ENCODE data around the gene COG7. TPM values are rescaled to one million over a fixed set of nuclear protein-coding genes. Genes with fewer than 3 reads are reported as not detected.

COG7 gene
- total and polyA plus RNA-seq, 2 of the 13 experiments (the other 11 are each of a cell fraction or from before 2014, with no cell fraction given) = 12.6 to 54.5 TPM

GRCh38 chr16:23478566-23478965 is 25.6 kb upstream of the COG7 start:
- ATAC-seq = peak; percentile 37
- H3K27me3 ChIP-seq (ENCODE audit: control insufficient read depth in 1 of 2, insufficient read depth in 2 of 2, low read length in 2 of 2) = no peaks in the 10 kb centered on the region; a peak in 1 of 5 replicates
- TF ChIP-seq CAMTA2 (CRISPR knock-in tag; IDR thresholded peaks at IDR 0.05; ENCODE audit: borderline replicate concordance) = no peak
- TF ChIP-seq ZNF547 (CRISPR knock-in tag; IDR thresholded peaks at IDR 0.05) = no peak
- TF ChIP-seq SIN3A (IDR thresholded peaks at IDR 0.05; ENCODE audit: borderline replicate concordance, low read depth, low read length) = no peak
- TF ChIP-seq, protein P1, sequence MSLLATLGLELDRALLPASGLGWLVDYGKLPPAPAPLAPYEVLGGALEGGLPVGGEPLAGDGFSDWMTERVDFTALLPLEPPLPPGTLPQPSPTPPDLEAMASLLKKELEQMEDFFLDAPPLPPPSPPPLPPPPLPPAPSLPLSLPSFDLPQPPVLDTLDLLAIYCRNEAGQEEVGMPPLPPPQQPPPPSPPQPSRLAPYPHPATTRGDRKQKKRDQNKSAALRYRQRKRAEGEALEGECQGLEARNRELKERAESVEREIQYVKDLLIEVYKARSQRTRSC (CRISPR knock-in tag; IDR thresholded peaks at IDR 0.05; ENCODE audit: low read depth) = no peak
- TF ChIP-seq TAF1 (CRISPR knock-in tag; IDR thresholded peaks at IDR 0.05) = 0 out of 2 replicates have a peak, but pooled peaks have one; percentile 9
- TF ChIP-seq POLR2A (IDR thresholded peaks at IDR 0.05; ENCODE audit: insufficient read depth in 1 of 2, low read depth in 2 of 2, low read length in 2 of 2) = 0 out of 4 replicates have a peak, but pooled peaks of 1 of the 2 experiments have one; percentile 20
- TF ChIP-seq IKZF1 (IDR thresholded peaks at IDR 0.05) = no peak
- TF ChIP-seq KLF6 (CRISPR knock-in tag; IDR thresholded peaks at IDR 0.05) = no peak
- no peak for DNase-seq (ENCODE audit: low spot score)
- no peaks in the 10 kb centered on the region for H3K4me1 ChIP-seq (ENCODE audit: insufficient read depth, low read length)
- H2AFZ ChIP-seq (ENCODE audit: low read length) = no peak overlapping the region
- H3K36me3 ChIP-seq (replicated peaks in 1 of 2; ENCODE audit: control insufficient read depth in 1 of 2, insufficient read depth in 2 of 2, low read length in 2 of 2) = peaks cover 68 to 95% of the 10 kb centered on the region in 2 experiments
- no peak for FAIRE-seq
- 100% methylated on average over 3 of the region's 3 CpGs for WGBS (ENCODE audit: low lambda C conversion rate)
- no peak overlapping the region for H3K9ac ChIP-seq (ENCODE audit: insufficient read depth, low read depth, low read length)
- H3K4me3 ChIP-seq (replicated peaks in 1 of 3; ENCODE audit: insufficient read depth in 1 of 3, low read depth in 2 of 3, low read length in 3 of 3) = no peak overlapping the region
- no peaks in the 10 kb centered on the region for H3K9me3 ChIP-seq (ENCODE audit: low read length)
- POLR2A ChIA-PET = no interaction called here
- intact Hi-C loops (cut with micrococcal nuclease; ENCODE audit: unreplicated experiment) (no loop called here), in situ Hi-C loops (cut with HindIII; ENCODE audit: extremely low pct_ligation_motif_present, low pct_unique_long_range_greater_than_20kb) (no loop called here)
- CTCF ChIA-PET (ENCODE audit: low intra/inter-chr PET ratio, low total read pairs) = no interaction called here
- no TSS peak for BruUV-seq (replicated peaks)
- H3K79me2 ChIP-seq (ENCODE audit: insufficient read depth, low read length) = no peaks in the 10 kb centered on the region
- no peaks in the 10 kb centered on the region for H4K20me1 ChIP-seq (ENCODE audit: insufficient read depth, low read length)
- H3K4me2 ChIP-seq (ENCODE audit: low read depth, low read length) = no peak overlapping the region
- H3K27ac ChIP-seq (ENCODE audit: extremely low read length, insufficient read depth, low read length) = no peak overlapping the region

DNA sequence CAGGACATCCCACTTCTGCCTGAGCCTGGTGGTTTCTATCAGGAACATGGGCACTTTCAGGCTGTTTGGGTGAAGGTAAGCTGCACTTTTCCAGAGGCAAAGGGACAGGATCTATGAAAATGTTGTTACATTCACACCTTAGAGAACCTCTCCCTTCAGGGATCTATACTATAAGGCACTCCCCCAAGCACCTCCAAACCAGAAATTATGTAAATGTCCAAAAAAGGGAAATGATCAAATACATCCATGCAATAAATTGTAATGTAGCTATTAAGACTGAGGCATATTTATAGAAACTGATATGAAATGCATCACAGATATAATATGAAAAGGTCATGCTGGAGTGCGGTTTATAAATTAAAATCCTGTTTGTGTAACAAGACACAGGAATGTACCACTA is 23.3 kb upstream of the COG7 start:
- POLR2A ChIA-PET = no interaction called here
- CTCF ChIA-PET (ENCODE audit: low intra/inter-chr PET ratio, low total read pairs) = no interaction called here
- Histone ChIP-seq H3K4me3 (replicated peaks in 1 of 3; ENCODE audit: insufficient read depth in 1 of 3, low read depth in 2 of 3, low read length in 3 of 3) (no peak overlapping the region), H3K9me3 (ENCODE audit: low read length) (no peaks in the 10 kb centered on the region), H3K36me3 (replicated peaks in 1 of 2; ENCODE audit: control insufficient read depth in 1 of 2, insufficient read depth in 2 of 2, low read length in 2 of 2) (peaks cover 59 to 85% of the 10 kb centered on the region in 2 experiments), H3K4me1 (ENCODE audit: insufficient read depth, low read length) (no peaks in the 10 kb centered on the region), H3K4me2 (ENCODE audit: low read depth, low read length) (no peak overlapping the region), H3K79me2 (ENCODE audit: insufficient read depth, low read length) (no peaks in the 10 kb centered on the region), H3K27me3 (ENCODE audit: control insufficient read depth in 1 of 2, insufficient read depth in 2 of 2, low read length in 2 of 2) (no peaks in the 10 kb centered on the region; a peak in 1 of 5 replicates), H4K20me1 (ENCODE audit: insufficient read depth, low read length) (no peaks in the 10 kb centered on the region), H2AFZ (ENCODE audit: low read length) (no peak overlapping the region), H3K9ac (ENCODE audit: insufficient read depth, low read depth, low read length) (no peak overlapping the region), H3K27ac (ENCODE audit: extremely low read length, insufficient read depth, low read length) (no peak overlapping the region)
- BruUV-seq (replicated peaks) = no TSS peak
- DNase-seq (ENCODE audit: low spot score) (no peak), ATAC-seq (no peak), FAIRE-seq (no peak)
- in situ Hi-C loops (cut with HindIII; ENCODE audit: extremely low pct_ligation_motif_present, low pct_unique_long_range_greater_than_20kb) = no loop called here
- intact Hi-C loops (cut with micrococcal nuclease; ENCODE audit: unreplicated experiment) = no loop called here
- no peak for TF ChIP-seq TBP (CRISPR knock-in tag; IDR thresholded peaks at IDR 0.05)
- 98% methylated on average over 1 of the region's 1 CpG for WGBS (ENCODE audit: low lambda C conversion rate)

Measured in HepG2 (cell line).